ENCODE measurements around the gene SLC25A45. TPM values are rescaled to one million over a fixed set of nuclear protein-coding genes. Genes with fewer than 3 reads are reported as not detected.
A peak's percentile ranks its signal among the peaks of the same experiment; 100 is the strongest.

The SLC25A45 gene
- total RNA-seq, 4 donors from 2014 or later: 4.6 to 11.3 (median 5.9) TPM

GRCh38 chr11:65389294-65389980 lies 7.0 kb upstream of the SLC25A45 start:
- no peak overlapping the region for H3K4me3 ChIP-seq
- 82% methylated on average over 5 of the region's 20 CpGs for WGBS
- no peaks in the 10 kb centered on the region for H3K9me3 ChIP-seq
- H3K27ac ChIP-seq (replicated peaks in 1 of 4): peak overlapping the region; percentile 53 to 77 (median 62)
- no peaks in the 10 kb centered on the region for H3K27me3 ChIP-seq
- intact Hi-C loops (cut with DNase I): no loop called here
- H3K4me1 ChIP-seq: peaks cover 65 to 77% (median 72%) of the 10 kb centered on the region in 4 donors
- no peak for DNase-seq (ENCODE audit: extremely low spot score)
- peaks cover 4 to 32% (median 27%) of the 10 kb centered on the region in 4 donors for H3K36me3 ChIP-seq
- TF ChIP-seq POLR2AphosphoS5 (IDR thresholded peaks at IDR 0.05) (peak in 1 of 2 donors; percentile 9), CTCF (IDR thresholded peaks at IDR 0.05) (no peak)

GRCh38 chr11:65388731-65389130 lies 6.3 kb upstream of the SLC25A45 start:
- no peak for DNase-seq (ENCODE audit: extremely low spot score)
- intact Hi-C loops (cut with DNase I): no loop called here
- Histone ChIP-seq H3K4me3 (no peak overlapping the region), H3K27ac (replicated peaks in 1 of 4) (peak overlapping the region in 2 of 4 donors; percentile 13 to 59), H3K36me3 (peaks cover 0 to 25% (median 20%) of the 10 kb centered on the region in 4 donors), H3K27me3 (no peaks in the 10 kb centered on the region), H3K4me1 (peaks cover 72 to 84% (median 79%) of the 10 kb centered on the region in 4 donors), H3K9me3 (no peaks in the 10 kb centered on the region)
- TF ChIP-seq EP300 (IDR thresholded peaks at IDR 0.05) (no peak), POLR2A (IDR thresholded peaks at IDR 0.05; ENCODE audit: low read depth) (no peak), CTCF (IDR thresholded peaks at IDR 0.05) (no peak), POLR2AphosphoS5 (IDR thresholded peaks at IDR 0.05) (no peak)
- 93% methylated on average over 4 of the region's 4 CpGs for WGBS

GRCh38 chr11:65386307-65387140 lies 4.1 kb upstream of the SLC25A45 start, which contains the start of gene FRMD8:
Gene FRMD8 (plus strand): TSS chr11:65386637. CDS start chr11:65387037, 400 bp downstream.
- intact Hi-C loops (cut with DNase I): no loop called here
- DNase-seq (ENCODE audit: extremely low spot score): peak; percentile 98
- Histone ChIP-seq H3K27ac (replicated peaks in 1 of 4) (peak within 1 kb of the TSS; percentile 95 to 98 (median 96)), H3K36me3 (peaks cover 0 to 9% (median 0%) of the 10 kb centered on the region in 4 donors), H3K9me3 (no peaks in the 10 kb centered on the region), H3K4me1 (peaks cover 87 to 96% (median 94%) of the 10 kb centered on the region in 4 donors), H3K27me3 (no peaks in the 10 kb centered on the region), H3K4me3 (peak within 1 kb of the TSS; percentile 74 to 89 (median 80))
- WGBS: 4% methylated on average over 28 of the region's 76 CpGs
- peak; percentile 94 to 96 for TF ChIP-seq POLR2AphosphoS5 (IDR thresholded peaks at IDR 0.05)
- TF ChIP-seq CTCF (IDR thresholded peaks at IDR 0.05): no peak
- TF ChIP-seq EP300 (IDR thresholded peaks at IDR 0.05): no peak
- TF ChIP-seq POLR2A (IDR thresholded peaks at IDR 0.05; ENCODE audit: low read depth): peak; percentile 86

- DNase-seq (ENCODE audit: extremely low spot score): no peak
- Histone ChIP-seq H3K27ac (replicated peaks in 1 of 4) (peak overlapping the region; percentile 95 to 98 (median 96)), H3K9me3 (no peaks in the 10 kb centered on the region), H3K27me3 (no peaks in the 10 kb centered on the region), H3K4me1 (peaks cover 78 to 84% (median 81%) of the 10 kb centered on the region in 4 donors), H3K36me3 (peaks cover 0 to 8% (median under 1%) of the 10 kb centered on the region in 4 donors), H3K4me3 (no peak overlapping the region)
- WGBS: 69% methylated on average over 8 of the region's 8 CpGs
- intact Hi-C loops (cut with DNase I): loop anchor here (5.0 kb wide), 2 partner anchors 33 to 128 kb away; no protein-coding TSS in a partner anchor
- TF ChIP-seq POLR2AphosphoS5 (IDR thresholded peaks at IDR 0.05) (no peak), CTCF (IDR thresholded peaks at IDR 0.05) (no peak), EP300 (IDR thresholded peaks at IDR 0.05) (no peak), POLR2A (IDR thresholded peaks at IDR 0.05; ENCODE audit: low read depth) (no peak)
These were observed 1.9 kb upstream of the SLC25A45 start for GRCh38 chr11:65384301-65384889.
